ENCODE results near the gene EFNA4.

GRCh38 chr1:155022927-155023236 lies 40.7 kb upstream of the EFNA4 start:
- TF ChIP-seq POLR2AphosphoS5 (IDR thresholded peaks at IDR 0.05; ENCODE audit: low read depth, low read length) (no peak), POLR2A (IDR thresholded peaks at IDR 0.05; ENCODE audit: low read depth, low read length) (no peak)
